IMR-90 (cell line): ENCODE results near the gene KLK8. TPM values are rescaled to one million over a fixed set of nuclear protein-coding genes. Genes with fewer than 3 reads are reported as not detected.

Experiments used
- ATAC-seq: fragments of 200-7000 bp; cut with Tn5 transposase; 2 replicates; pipeline ENCODE4 v1.9.1; 2020; ENCODE audit warnings: low read depth, mild to moderate bottlenecking, moderate library complexity
- BruUV-seq: library from RNA; stranded (reverse); fragments of 400-500 nt; replicated peaks from 2 replicates; lab custom pipeline; 2021; lab: Mats Ljungman, UMichigan
- CTCF ChIA-PET: fragments of 300-600 bp; formaldehyde crosslinking; extraction: SDS; loops from one replicate; lab custom pipeline; 2021; ENCODE audit warnings: antibody characterized with exemption; lab: Yijun Ruan, JAX
- POLR2A ChIA-PET: fragments of 300-600 bp; sonication (Branson Sonifier 250); formaldehyde crosslinking; loops from one replicate; lab custom pipeline; 2022; ENCODE audit warnings: antibody characterized with exemption; ENCODE audit not compliant: unreplicated experiment; lab: Charles Lee
- DNase-seq: peaks from one replicate; pipeline ENCODE4 v3.0.0; 2013
- H2AFZ ChIP-seq: replicated peaks from 2 replicates; pipeline ENCODE3; 2013; ENCODE audit warnings: low read length, mild to moderate bottlenecking; ENCODE audit not compliant: poor library complexity
- H2AK5ac ChIP-seq: 2 replicates; pipeline ENCODE4 v1.6.1; 2013; ENCODE audit warnings: low read depth, low read length, inconsistent platforms
- H2AK9ac ChIP-seq: replicated peaks from 2 replicates; pipeline ENCODE3; 2013; ENCODE audit warnings: mild to moderate bottlenecking, low read depth, low read length, moderate library complexity; ENCODE audit not compliant: poor library complexity
- H2BK120ac ChIP-seq: 2 replicates; pipeline ENCODE4 v1.6.1; 2013; ENCODE audit warnings: low read depth, low read length, inconsistent platforms
- H2BK15ac ChIP-seq: 3 replicates; pipeline ENCODE4 v1.6.1; 2013; ENCODE audit warnings: low read depth, low read length, inconsistent platforms
- H2BK20ac ChIP-seq: 2 replicates; pipeline ENCODE4 v1.6.1; 2013; ENCODE audit warnings: low read depth, mild to moderate bottlenecking, inconsistent platforms, low read length, moderate library complexity
- H2BK5ac ChIP-seq: 2 replicates; pipeline ENCODE4 v1.6.1; 2013; ENCODE audit warnings: mild to moderate bottlenecking, low read depth, low read length, inconsistent platforms; ENCODE audit not compliant: poor library complexity, severe bottlenecking
- H3K14ac ChIP-seq: replicated peaks from 2 replicates; pipeline ENCODE4 v1.6.1; 2013; ENCODE audit warnings: low read depth, low read length, inconsistent platforms
- H3K18ac ChIP-seq: 2 replicates; pipeline ENCODE4 v1.6.1; 2013; ENCODE audit warnings: low read depth, low read length, control low read depth
- H3K23ac ChIP-seq: 2 replicates; pipeline ENCODE4 v1.6.1; 2013; ENCODE audit warnings: low read depth, low read length, inconsistent platforms
- H3K27ac ChIP-seq: 2 replicates; pipeline ENCODE4 v1.5.1; 2013; ENCODE audit warnings: mild to moderate bottlenecking, control low read depth, low read length; ENCODE audit not compliant: insufficient read depth
- H3K27me3 ChIP-seq: 2 replicates; pipeline ENCODE4 v1.6.1; 2013; ENCODE audit warnings: low read length; ENCODE audit not compliant: control insufficient read depth, insufficient read depth
- H3K36me3 ChIP-seq: 2 replicates; pipeline ENCODE4 v1.6.1; 2013; ENCODE audit warnings: low read length, mixed read lengths; ENCODE audit not compliant: control insufficient read depth, insufficient read depth
- H3K4ac ChIP-seq: 2 replicates; pipeline ENCODE4 v1.6.1; 2013; ENCODE audit warnings: low read depth, low read length, inconsistent platforms
- H3K4me1 ChIP-seq: 2 replicates; pipeline ENCODE4 v1.6.1; 2013; ENCODE audit warnings: low read length, mixed read lengths; ENCODE audit not compliant: control insufficient read depth, insufficient read depth
- H3K4me2 ChIP-seq: 2 replicates; pipeline ENCODE4 v1.6.1; 2013; ENCODE audit warnings: low read depth, mild to moderate bottlenecking, control low read depth, low read length, moderate library complexity
- H3K4me3 ChIP-seq: 2 replicates; pipeline ENCODE4 v1.5.1; 2013; ENCODE audit warnings: low read depth, mild to moderate bottlenecking, control low read depth, low read length, moderate library complexity; ENCODE audit not compliant: insufficient read depth
- H3K56ac ChIP-seq: 2 replicates; pipeline ENCODE4 v1.6.1; 2013; ENCODE audit warnings: low read length, inconsistent platforms; ENCODE audit not compliant: insufficient read depth; ENCODE audit errors: extremely low read depth
- H3K79me1 ChIP-seq, 2 experiments: 2 replicates each; pipeline ENCODE4 v1.6.1; 2013; ENCODE audit warnings: low read length in 2 of 2, inconsistent platforms in 1 of 2, low read depth in 1 of 2
- H3K9ac ChIP-seq: 2 replicates; pipeline ENCODE4 v1.6.1; 2013; ENCODE audit warnings: low read depth, low read length, control low read depth
- H3K9me1 ChIP-seq: 2 replicates; pipeline ENCODE4 v1.6.1; 2013; ENCODE audit warnings: low read length, inconsistent platforms; ENCODE audit not compliant: insufficient read depth
- H3K9me3 ChIP-seq: 2 replicates; pipeline ENCODE4 v1.6.1; 2013; ENCODE audit warnings: low read length; ENCODE audit not compliant: control insufficient read depth, insufficient read depth
- H4K20me1 ChIP-seq: 2 replicates; pipeline ENCODE4 v1.6.1; 2013; ENCODE audit warnings: low read length, inconsistent platforms; ENCODE audit not compliant: insufficient read depth
- H4K5ac ChIP-seq: 2 replicates; pipeline ENCODE4 v1.6.1; 2013; ENCODE audit warnings: mild to moderate bottlenecking, low read depth, low read length, control low read depth
- H4K8ac ChIP-seq, 2 experiments: 2 replicates each; pipeline ENCODE4 v1.6.1; 2013; ENCODE audit warnings: low read depth in 2 of 2, low read length in 2 of 2, control low read depth in 1 of 2, inconsistent platforms in 1 of 2
- H4K91ac ChIP-seq: 2 replicates; pipeline ENCODE4 v1.6.1; 2013; ENCODE audit warnings: low read depth, low read length, inconsistent platforms; ENCODE audit not compliant: insufficient read depth
- MXI1 ChIP-seq: IDR thresholded peaks from 2 replicates; pipeline ENCODE4 v1.6.1; 2012; ENCODE audit warnings: low read depth, mild to moderate bottlenecking, low read length, moderate library complexity, borderline replicate concordance
- WGBS, 2 experiments: methylation state at CpG; one replicate each; pipeline versions ENCODE4 v1.1.5 to v1.1.7; 2013; ENCODE audit warnings: missing lambda C conversion rate in 2 of 2; ENCODE audit not compliant: insufficient read length in 1 of 2; ENCODE audit errors: extremely low coverage in 2 of 2; 5-methylcytosine and 5-hydroxymethylcytosine counted together
- dilution Hi-C: fragments of 300-500 bp; cut with HindIII; formaldehyde crosslinking; loops from one replicate; pipeline ENCODE4 v1.14.3; 2018; ENCODE audit warnings: low sequenced_read_pairs; ENCODE audit not compliant: unreplicated experiment
- in situ Hi-C: fragments of 300-500 bp; cut with MboI; formaldehyde crosslinking; loops from 3 replicates; pipeline ENCODE4 v1.14.3; 2019; ENCODE audit warnings: low sequenced_read_pairs, inconsistent platforms, mixed read lengths
- intact Hi-C: fragments of 100-400 bp; cut with micrococcal nuclease; formaldehyde crosslinking; loops from 2 replicates; pipeline ENCODE4 v1.10.0; 2022
- polyA plus RNA-seq, 3 experiments: library from polyadenylated mRNA; depleted of rRNA; stranded (reverse); fragments of >200 nt; gene quantifications; 2 replicates each; pipeline ENCODE4 v1.2.3, GENCODE V29; 2012; ENCODE audit warnings: low replicate concordance in 1 of 3
- total RNA-seq: library from RNA; depleted of rRNA; stranded (reverse); fragments of >200 nt; gene quantifications from 2 replicates; pipeline ENCODE4 v1.2.3, GENCODE V29; 2012
- TF ChIP-seq, protein P1 (sequence below): fragments of 150-350 bp; IDR thresholded peaks from 2 replicates; pipeline ENCODE4 v1.6.1; 2016; ENCODE audit warnings: low read depth, mild to moderate bottlenecking, low read length, moderate library complexity, borderline replicate concordance

Gene KLK8
- total and polyA plus RNA-seq, 2 of the 4 experiments (the other 2 are of a cell fraction) = not detected

DNA sequence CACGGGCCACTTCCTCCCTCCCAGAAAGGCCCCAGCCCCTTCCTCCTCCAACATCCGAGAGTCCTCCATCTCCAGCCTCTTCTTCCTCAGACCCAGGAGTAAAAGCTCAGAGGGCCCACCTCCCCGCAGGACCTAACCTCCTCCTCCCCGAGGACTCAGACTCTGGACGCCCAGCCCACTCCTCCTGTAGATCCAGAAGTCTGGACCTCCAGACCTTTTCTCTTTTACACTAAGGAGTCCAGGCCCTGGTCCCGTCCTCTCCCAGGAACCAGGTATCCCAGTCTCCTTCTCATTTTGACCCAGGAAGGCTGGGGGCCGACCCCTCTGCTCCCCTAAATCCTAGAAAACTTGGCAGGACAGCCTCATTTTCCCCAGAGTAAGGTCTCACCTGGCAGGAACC lies 1.9 kb upstream of the KLK8 start:
- Histone ChIP-seq H3K79me1 (no peaks in the 10 kb centered on the region), H4K8ac (no peak overlapping the region), H3K18ac (no peak overlapping the region), H2AFZ (no peak overlapping the region), H3K4me2 (no peak overlapping the region), H3K4ac (no peak overlapping the region), H2AK5ac (no peak overlapping the region), H3K23ac (no peak overlapping the region), H2AK9ac (no peak overlapping the region), H2BK120ac (no peak overlapping the region), H3K9me3 (peaks cover 9% of the 10 kb centered on the region), H4K91ac (no peak overlapping the region), H3K27me3 (no peaks in the 10 kb centered on the region), H3K27ac (no peak overlapping the region), H3K4me1 (no peaks in the 10 kb centered on the region), H4K20me1 (no peaks in the 10 kb centered on the region; the same call in 1 of the 2 replicates), H3K36me3 (no peaks in the 10 kb centered on the region), H3K9me1 (no peaks in the 10 kb centered on the region), H3K4me3 (no peak overlapping the region), H3K14ac (no peak overlapping the region), H2BK5ac (no peak overlapping the region), H3K56ac (no peak overlapping the region), H2BK20ac (no peak overlapping the region), H3K9ac (no peak overlapping the region), H4K5ac (no peak overlapping the region), H2BK15ac (no peak overlapping the region)
- dilution Hi-C loops = no loop called here
- intact Hi-C loops = no loop called here
- TF ChIP-seq, protein P1, sequence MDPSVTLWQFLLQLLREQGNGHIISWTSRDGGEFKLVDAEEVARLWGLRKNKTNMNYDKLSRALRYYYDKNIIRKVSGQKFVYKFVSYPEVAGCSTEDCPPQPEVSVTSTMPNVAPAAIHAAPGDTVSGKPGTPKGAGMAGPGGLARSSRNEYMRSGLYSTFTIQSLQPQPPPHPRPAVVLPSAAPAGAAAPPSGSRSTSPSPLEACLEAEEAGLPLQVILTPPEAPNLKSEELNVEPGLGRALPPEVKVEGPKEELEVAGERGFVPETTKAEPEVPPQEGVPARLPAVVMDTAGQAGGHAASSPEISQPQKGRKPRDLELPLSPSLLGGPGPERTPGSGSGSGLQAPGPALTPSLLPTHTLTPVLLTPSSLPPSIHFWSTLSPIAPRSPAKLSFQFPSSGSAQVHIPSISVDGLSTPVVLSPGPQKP = no peak
- no peak for TF ChIP-seq MXI1
- BruUV-seq = no TSS peak
- ChIA-PET POLR2A (no interaction called here), CTCF (no interaction called here)
- in situ Hi-C loops = no loop called here
- DNase-seq (no peak), ATAC-seq (no peak)
- 89% methylated on average over 3 of the region's 7 CpGs; no CpG with 5 or more reads in 1 of the 2 experiments for WGBS, 2 experiments
